ENCODE measurements around the gene NR4A3. TPM values are rescaled to one million over a fixed set of nuclear protein-coding genes. Genes with fewer than 3 reads are reported as not detected.

NR4A3 gene
- total and polyA plus RNA-seq, 10 of the 15 experiments (the other 5 are each of a cell fraction or from before 2014, with no cell fraction given) = 0.04 to 2.1 (median 0.64) TPM; not detected in 1

GRCh38 chr9:99828054-99828416 is 6.3 kb downstream of the NR4A3 start:
- no peak for ATAC-seq
- Histone ChIP-seq H3K27me3 (replicated peaks in 1 of 2; ENCODE audit: control insufficient read depth in 2 of 2, insufficient read depth in 2 of 2, low read length in 1 of 2) (peaks cover 0 to 7% of the 10 kb centered on the region in 2 experiments; a peak in 2 of 4 replicates), H3K4me3 (no peak overlapping the region), H3K27ac (ENCODE audit: control insufficient read depth, insufficient read depth) (no peak overlapping the region), H4K20me1 (ENCODE audit: control insufficient read depth, insufficient read depth) (no peaks in the 10 kb centered on the region), H3K36me3 (ENCODE audit: control insufficient read depth in 2 of 2, insufficient read depth in 2 of 2, low read length in 1 of 2) (no peaks in the 10 kb centered on the region), H3K4me1 (ENCODE audit: control insufficient read depth, insufficient read depth, low read length) (peaks cover 12% of the 10 kb centered on the region), H3K79me2 (ENCODE audit: control insufficient read depth, insufficient read depth, low read length) (no peaks in the 10 kb centered on the region), H3K4me2 (ENCODE audit: control insufficient read depth, insufficient read depth) (no peak overlapping the region), H3K9me3 (replicated peaks; ENCODE audit: control insufficient read depth, insufficient read depth, low read length) (no peaks in the 10 kb centered on the region), H3K9ac (ENCODE audit: control insufficient read depth, insufficient read depth, low read length) (no peak overlapping the region), H2AFZ (ENCODE audit: control insufficient read depth, low read depth, low read length) (no peak overlapping the region)
- ChIA-PET RAD21 (ENCODE audit: unreplicated experiment) (no interaction called here), SMC1A (ENCODE audit: uncharacterized antibody, unreplicated experiment) (interaction anchor here (0.7 to 0.8 kb wide), 3 partner anchors 11 to 387 kb away, joined by 3 to 5 read pairs (median 3); no protein-coding TSS in a partner anchor), CTCF (no interaction called here), POLR2A (interaction anchor here (0.9 kb wide), 1 partner anchor 77 kb away, joined by 10 read pairs; no protein-coding TSS in a partner anchor)
- no peak for FAIRE-seq
- DNase-seq (ENCODE audit: low read depth, low spot score) = no peak
- WGBS (ENCODE audit: insufficient coverage, insufficient replicate concordance, low lambda C conversion rate, missing lambda C conversion rate) = 89% methylated on average over 15 of the region's 15 CpGs
- intact Hi-C loops (cut with micrococcal nuclease; ENCODE audit: unreplicated experiment) = no loop called here
- no peak for TF ChIP-seq ATF2 (IDR thresholded peaks at IDR 0.05; ENCODE audit: low read length)
- no peak for TF ChIP-seq SUPT20H (IDR thresholded peaks at IDR 0.05; ENCODE audit: borderline replicate concordance, control insufficient read depth, low read depth, low read length)
- no peak for TF ChIP-seq IRF3 (IDR thresholded peaks at IDR 0.05)
- TF ChIP-seq USF1 (IDR thresholded peaks at IDR 0.05; ENCODE audit: borderline replicate concordance, extremely low read length, insufficient read depth, low read depth, low read length) = no peak
- TF ChIP-seq ZNF217 (IDR thresholded peaks at IDR 0.05) = no peak
- no peak for TF ChIP-seq PAX8 (IDR thresholded peaks at IDR 0.05)
- no peak for TF ChIP-seq ZNF207 (IDR thresholded peaks at IDR 0.05; ENCODE audit: borderline replicate concordance)
- TF ChIP-seq CREB1 (IDR thresholded peaks at IDR 0.05; ENCODE audit: low read depth) = no peak
- no peak for TF ChIP-seq LARP7 (IDR thresholded peaks at IDR 0.05)
- in situ Hi-C loops (cut with MboI) = no loop called here
- BruUV-seq (replicated peaks) = no TSS peak

Measured in GM12878 (cell line).